Progenitor cell of endocrine pancreas (in vitro differentiated cells): Measurements from ENCODE around the gene TCERG1L. TPM values are rescaled to one million over a fixed set of nuclear protein-coding genes. Genes with fewer than 3 reads are reported as not detected.

Experiments used
- DNase-seq: peaks from one replicate; pipeline ENCODE4 v3.0.0; 2021; ENCODE audit warnings: low spot score; ENCODE audit not compliant: unreplicated experiment
- H3K27ac Mint-ChIP-seq: 2 replicates; pipeline ENCODE4 v1.8.0; 2021; ENCODE audit warnings: mild to moderate bottlenecking, moderate library complexity, mixed read lengths
- H3K27me3 Mint-ChIP-seq: 2 replicates; pipeline ENCODE4 v1.8.0; 2021; ENCODE audit warnings: mixed read lengths
- H3K36me3 Mint-ChIP-seq: 2 replicates; pipeline ENCODE4 v1.8.0; 2022; ENCODE audit warnings: mixed read lengths; ENCODE audit not compliant: insufficient read depth
- H3K4me1 Mint-ChIP-seq: 2 replicates; pipeline ENCODE4 v1.8.0; 2021; ENCODE audit warnings: low read depth, mixed read lengths
- H3K4me3 Mint-ChIP-seq: 2 replicates; pipeline ENCODE4 v1.8.0; 2021; ENCODE audit warnings: low read depth, mild to moderate bottlenecking, moderate library complexity, mixed read lengths
- H3K9me3 Mint-ChIP-seq: 2 replicates; pipeline ENCODE4 v1.8.0; 2021; ENCODE audit warnings: low read depth, mixed read lengths
- CTCF ChIP-seq: fragments of 200-600 bp; sonication (generic); IDR thresholded peaks from one replicate; pipeline ENCODE4 v1.5.0; 2021; ENCODE audit warnings: antibody characterized with exemption, mild to moderate bottlenecking; ENCODE audit not compliant: unreplicated experiment
- total RNA-seq: library from RNA; stranded (reverse); gene quantifications from 2 replicates; pipeline ENCODE4 v1.2.1, GENCODE V29; 2021

TCERG1L gene
- total RNA-seq, 1 donor from 2014 or later: 0.53 TPM

- peaks cover 22% of the 10 kb centered on the region for H3K4me1 Mint-ChIP-seq
- no peak overlapping the region for H3K27ac Mint-ChIP-seq
- H3K9me3 Mint-ChIP-seq: no peaks in the 10 kb centered on the region
- H3K27me3 Mint-ChIP-seq: peaks cover 70% of the 10 kb centered on the region
- H3K36me3 Mint-ChIP-seq: no peaks in the 10 kb centered on the region
- DNase-seq: no peak
- TF ChIP-seq CTCF: no peak
- no peak overlapping the region for H3K4me3 Mint-ChIP-seq
Measured at GRCh38 chr10:131126321-131127137, 185.0 kb downstream of the TCERG1L start.

- no peak for TF ChIP-seq CTCF
- no peak for DNase-seq
- no peaks in the 10 kb centered on the region for H3K9me3 Mint-ChIP-seq
- H3K4me3 Mint-ChIP-seq: no peak overlapping the region
- no peak overlapping the region for H3K27ac Mint-ChIP-seq
- H3K36me3 Mint-ChIP-seq: no peaks in the 10 kb centered on the region
- H3K27me3 Mint-ChIP-seq: peaks cover 70% of the 10 kb centered on the region
- H3K4me1 Mint-ChIP-seq: peaks cover 22% of the 10 kb centered on the region
Measured at GRCh38 chr10:131125511-131126225, 185.9 kb downstream of the TCERG1L start.

- H3K9me3 Mint-ChIP-seq: no peaks in the 10 kb centered on the region
- no peak overlapping the region for H3K4me3 Mint-ChIP-seq
- DNase-seq: no peak
- H3K4me1 Mint-ChIP-seq: peaks cover 17% of the 10 kb centered on the region
- no peak overlapping the region for H3K27ac Mint-ChIP-seq
- TF ChIP-seq CTCF: no peak
- H3K27me3 Mint-ChIP-seq: peaks cover 70% of the 10 kb centered on the region
- H3K36me3 Mint-ChIP-seq: no peaks in the 10 kb centered on the region
Measured at GRCh38 chr10:131124945-131125344, 186.6 kb downstream of the TCERG1L start.

- no peak for DNase-seq
- Mint-ChIP-seq H3K9me3 (no peaks in the 10 kb centered on the region), H3K4me1 (peaks cover 7% of the 10 kb centered on the region), H3K27me3 (peaks cover 67% of the 10 kb centered on the region), H3K4me3 (no peak overlapping the region), H3K27ac (no peak overlapping the region), H3K36me3 (no peaks in the 10 kb centered on the region)
- TF ChIP-seq CTCF: no peak
Measured at GRCh38 chr10:131123496-131123895, 188.0 kb downstream of the TCERG1L start.

GRCh38 chr10:131121511-131122035, 189.9 kb downstream of the TCERG1L start:
- H3K9me3 Mint-ChIP-seq: no peaks in the 10 kb centered on the region

More at GRCh38 chr10:131121511-131122035, 189.9 kb downstream of the TCERG1L start:
- H3K4me1 Mint-ChIP-seq: peaks cover 1% of the 10 kb centered on the region
- no peak for TF ChIP-seq CTCF
- H3K36me3 Mint-ChIP-seq: no peaks in the 10 kb centered on the region
- H3K4me3 Mint-ChIP-seq: no peak overlapping the region
- no peak overlapping the region for H3K27ac Mint-ChIP-seq
- DNase-seq: no peak
- peaks cover 59% of the 10 kb centered on the region for H3K27me3 Mint-ChIP-seq
